WI38 (cell line): ENCODE data around the gene TMEM247.

ENCODE experiments used
- H3K4me3 ChIP-seq: 2 replicates; pipeline ENCODE4 v1.5.1; 2011; ENCODE audit warnings: low read depth, mild to moderate bottlenecking, control low read depth, low read length
- CTCF ChIP-seq: IDR thresholded peaks from 2 replicates; pipeline ENCODE4 v1.5.1; 2012; ENCODE audit warnings: low read depth, mild to moderate bottlenecking, control low read depth, low read length

The TMEM247 gene

DNA sequence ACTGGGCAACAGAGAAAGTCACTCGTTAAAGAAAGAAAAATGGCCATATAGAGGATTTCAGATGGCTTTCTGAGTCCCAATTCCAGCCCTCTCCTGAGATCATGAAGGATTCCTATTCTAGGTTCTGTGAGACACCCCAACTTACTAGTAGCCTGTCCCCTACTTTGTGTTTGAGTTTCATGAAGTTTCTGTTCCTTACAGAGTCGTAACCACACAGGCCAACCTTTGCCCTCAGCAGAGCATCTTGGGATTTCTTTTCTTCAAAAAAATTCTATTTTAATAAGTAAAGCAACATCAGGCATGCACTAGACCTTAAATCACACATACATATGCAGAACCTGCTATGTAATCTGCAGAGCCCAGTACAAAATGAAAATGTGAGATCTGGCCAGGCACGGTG lies 30.4 kb downstream of the TMEM247 start:
- no peak for TF ChIP-seq CTCF
- no peak overlapping the region for H3K4me3 ChIP-seq

DNA sequence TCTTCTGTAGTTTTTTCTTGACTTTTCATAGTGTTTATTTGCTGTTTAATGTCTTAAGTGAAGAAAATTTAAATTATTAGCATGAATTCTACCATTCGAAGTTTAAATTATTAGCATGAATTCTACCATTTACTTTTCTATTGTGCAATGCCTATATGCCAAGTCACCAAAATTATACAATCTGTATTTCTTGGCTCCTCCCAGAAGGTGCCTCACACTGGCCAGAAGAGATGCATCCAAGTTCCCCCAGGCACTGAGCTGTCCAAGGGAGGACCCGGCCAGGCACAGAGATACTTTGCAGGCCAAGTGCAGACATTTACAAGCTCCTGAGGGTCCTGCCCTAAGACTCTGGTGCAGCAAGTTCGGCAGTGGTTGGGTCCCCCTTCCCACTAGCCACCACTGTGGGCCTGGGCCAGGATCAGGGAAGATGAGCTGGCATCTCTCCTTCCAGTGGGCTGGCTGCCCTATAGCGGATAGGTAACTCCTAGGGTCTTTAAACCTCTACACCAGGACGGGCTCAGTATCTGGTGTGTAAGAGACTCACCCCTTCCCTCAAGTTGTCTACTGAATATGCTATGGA lies 31.3 kb downstream of the TMEM247 start:
- no peak for TF ChIP-seq CTCF
- no peak overlapping the region for H3K4me3 ChIP-seq

DNA sequence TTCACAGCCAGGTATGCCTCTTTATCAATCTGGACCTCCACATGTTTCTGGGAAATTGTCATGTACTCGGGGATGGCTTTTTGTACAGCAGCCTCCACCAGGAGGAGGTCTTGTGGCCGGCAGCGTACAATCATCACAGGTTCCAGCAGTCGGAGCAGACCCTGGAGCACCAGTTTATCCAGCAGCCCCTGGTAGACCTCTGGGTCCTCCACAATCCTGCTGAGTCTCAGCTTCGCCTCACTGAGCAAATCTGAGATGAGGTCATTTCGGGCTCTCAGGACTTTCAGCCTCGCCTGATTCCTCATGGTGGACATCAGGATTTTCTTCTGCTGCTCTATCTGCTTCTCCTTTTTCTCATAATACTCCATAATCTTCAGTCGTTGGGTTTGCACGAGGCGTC lies 32.8 kb downstream of the TMEM247 start:
- TF ChIP-seq CTCF = no peak
- H3K4me3 ChIP-seq = no peak overlapping the region

DNA sequence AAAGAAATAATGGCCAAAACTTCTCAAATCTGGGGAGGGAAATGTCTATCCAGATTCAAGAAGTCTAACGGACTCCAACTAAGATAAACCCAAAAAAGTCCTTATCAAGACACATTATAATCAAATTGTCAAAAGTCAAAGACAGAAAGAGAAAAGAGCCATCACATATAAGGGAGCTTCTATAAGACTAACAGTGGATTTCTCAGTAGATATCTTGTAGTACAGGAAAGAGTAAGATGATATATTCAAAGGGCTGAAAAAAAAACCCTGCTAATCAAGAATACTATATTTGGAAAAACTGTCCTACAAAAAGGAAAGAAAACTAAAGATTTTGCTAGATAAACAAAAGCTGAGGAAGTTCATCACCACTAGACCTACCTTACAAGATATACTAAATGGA lies 35.4 kb downstream of the TMEM247 start:
- no peak for TF ChIP-seq CTCF
- H3K4me3 ChIP-seq = no peak overlapping the region

DNA sequence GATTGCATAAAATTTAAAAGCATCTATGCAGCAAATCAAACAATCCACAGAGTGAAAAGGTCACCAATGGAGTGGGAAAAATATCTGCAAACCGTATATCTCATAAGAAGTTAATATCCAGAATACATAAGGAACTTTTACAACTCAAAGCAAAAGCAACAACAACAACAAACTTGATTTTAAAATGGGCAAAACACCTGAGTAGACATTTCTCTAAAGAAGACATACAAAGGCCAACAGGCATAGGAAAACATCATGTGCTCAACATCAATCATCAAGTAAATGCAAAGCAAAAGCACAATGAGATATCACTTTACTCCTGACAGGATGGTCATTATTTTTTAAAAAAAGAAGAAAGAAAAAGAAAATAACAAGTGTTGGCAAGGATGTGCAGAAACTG lies 38.1 kb downstream of the TMEM247 start:
- TF ChIP-seq CTCF = no peak
- no peak overlapping the region for H3K4me3 ChIP-seq

DNA sequence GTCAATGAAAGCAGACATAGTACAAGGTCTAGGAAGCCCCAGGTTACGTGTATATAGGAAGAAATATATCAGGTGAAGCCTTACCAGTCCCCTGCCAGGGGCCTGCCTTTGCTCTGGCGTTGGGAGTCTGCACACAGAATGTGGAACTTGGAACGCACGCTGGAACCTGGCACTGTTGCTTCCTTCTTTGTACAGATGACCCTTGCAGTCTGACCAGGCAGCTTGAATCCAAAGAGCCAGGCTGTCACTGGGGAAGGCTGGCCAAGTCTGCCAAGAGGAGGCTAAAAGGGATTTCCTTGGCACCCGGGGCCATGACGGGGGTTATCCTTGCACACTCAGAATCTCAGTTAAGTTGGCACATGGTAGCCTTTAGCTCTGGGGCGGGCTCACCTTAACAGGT lies 39.5 kb downstream of the TMEM247 start:
- H3K4me3 ChIP-seq = no peak overlapping the region
- no peak for TF ChIP-seq CTCF

DNA sequence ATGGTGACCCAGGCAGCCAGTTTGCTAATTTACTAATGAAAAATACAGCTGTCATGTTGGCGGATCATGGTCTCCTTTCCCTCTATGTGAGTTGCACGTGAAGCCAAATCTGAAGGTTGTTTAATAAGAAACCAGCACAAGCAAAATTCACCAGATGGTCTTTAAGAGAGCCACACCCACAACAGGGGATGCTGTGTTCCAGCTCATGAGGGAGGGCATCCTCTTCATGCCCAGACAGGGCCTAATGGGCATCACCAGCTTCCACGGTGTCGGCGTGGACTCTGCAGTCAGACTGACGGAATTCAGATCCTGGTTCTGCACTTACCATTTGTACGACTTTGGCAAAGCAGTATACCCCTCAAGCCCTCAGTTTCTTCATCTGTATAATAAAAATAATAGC lies 39.9 kb downstream of the TMEM247 start:
- no peak overlapping the region for H3K4me3 ChIP-seq
- no peak for TF ChIP-seq CTCF
